Endothelial cell (in vitro differentiated cells): ENCODE data around the gene AHRR. TPM values are rescaled to one million over a fixed set of nuclear protein-coding genes. Genes with fewer than 3 reads are reported as not detected.

Experiments used
- DNase-seq: peaks from one replicate; pipeline ENCODE4 v3.0.0; 2021; ENCODE audit warnings: low spot score
- H3K27ac Mint-ChIP-seq: one replicate; pipeline ENCODE4 v1.8.0; 2021; ENCODE audit warnings: mixed read lengths, inconsistent platforms; ENCODE audit not compliant: unreplicated experiment
- H3K27me3 Mint-ChIP-seq: one replicate; pipeline ENCODE4 v1.8.0; 2021; ENCODE audit warnings: mild to moderate bottlenecking, moderate library complexity, mixed read lengths, inconsistent platforms; ENCODE audit not compliant: unreplicated experiment
- H3K36me3 Mint-ChIP-seq: one replicate; pipeline ENCODE4 v1.8.0; 2021; ENCODE audit warnings: mild to moderate bottlenecking, low read depth, mixed read lengths, inconsistent platforms; ENCODE audit not compliant: unreplicated experiment
- H3K4me1 Mint-ChIP-seq: one replicate; pipeline ENCODE4 v1.8.0; 2021; ENCODE audit warnings: mild to moderate bottlenecking, mixed read lengths, inconsistent platforms; ENCODE audit not compliant: unreplicated experiment
- H3K4me3 Mint-ChIP-seq: one replicate; pipeline ENCODE4 v1.8.0; 2021; ENCODE audit warnings: mild to moderate bottlenecking, mixed read lengths, inconsistent platforms; ENCODE audit not compliant: unreplicated experiment
- H3K9me3 Mint-ChIP-seq: one replicate; pipeline ENCODE4 v1.8.0; 2021; ENCODE audit warnings: mixed read lengths, inconsistent platforms; ENCODE audit not compliant: unreplicated experiment
- total RNA-seq: library from RNA; stranded (reverse); fragmentation: NEBNext Ultra II Directional; extraction: Animal tissue kit (Norgen Biotek cat#: 25700); gene quantifications from one replicate; pipeline ENCODE4 v1.2.1, GENCODE V29; 2021; ENCODE audit not compliant: unreplicated experiment
- TF ChIP-seq, protein P1 (sequence below): fragments of 200-600 bp; sonication (generic); IDR thresholded peaks from one replicate; pipeline ENCODE4 v1.5.0; 2021; ENCODE audit warnings: antibody characterized with exemption; ENCODE audit not compliant: unreplicated experiment

Gene AHRR
- total RNA-seq, 1 donor from 2014 or later: 8.7 TPM

DNA sequence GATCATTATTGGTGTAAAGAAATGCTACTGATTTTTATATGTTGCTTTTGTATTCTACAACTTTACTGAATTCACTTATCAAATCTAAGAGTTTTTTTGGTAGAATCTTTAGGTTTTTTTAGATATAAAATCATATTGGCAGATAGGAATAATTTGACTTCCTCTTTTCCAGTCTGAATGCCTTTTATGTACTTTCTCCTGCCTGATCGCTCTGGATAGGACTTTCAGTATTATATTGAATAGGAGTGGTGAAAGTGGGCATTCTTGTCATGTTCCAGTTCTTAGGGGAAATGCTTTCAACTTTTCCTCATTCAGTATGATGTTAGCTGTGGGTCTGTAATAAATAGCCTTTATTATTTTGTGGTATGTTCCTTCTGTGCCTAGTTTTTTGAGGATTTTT is 8.3 kb downstream of the AHRR start:
- H3K36me3 Mint-ChIP-seq: no peaks in the 10 kb centered on the region
- TF ChIP-seq, protein P1, sequence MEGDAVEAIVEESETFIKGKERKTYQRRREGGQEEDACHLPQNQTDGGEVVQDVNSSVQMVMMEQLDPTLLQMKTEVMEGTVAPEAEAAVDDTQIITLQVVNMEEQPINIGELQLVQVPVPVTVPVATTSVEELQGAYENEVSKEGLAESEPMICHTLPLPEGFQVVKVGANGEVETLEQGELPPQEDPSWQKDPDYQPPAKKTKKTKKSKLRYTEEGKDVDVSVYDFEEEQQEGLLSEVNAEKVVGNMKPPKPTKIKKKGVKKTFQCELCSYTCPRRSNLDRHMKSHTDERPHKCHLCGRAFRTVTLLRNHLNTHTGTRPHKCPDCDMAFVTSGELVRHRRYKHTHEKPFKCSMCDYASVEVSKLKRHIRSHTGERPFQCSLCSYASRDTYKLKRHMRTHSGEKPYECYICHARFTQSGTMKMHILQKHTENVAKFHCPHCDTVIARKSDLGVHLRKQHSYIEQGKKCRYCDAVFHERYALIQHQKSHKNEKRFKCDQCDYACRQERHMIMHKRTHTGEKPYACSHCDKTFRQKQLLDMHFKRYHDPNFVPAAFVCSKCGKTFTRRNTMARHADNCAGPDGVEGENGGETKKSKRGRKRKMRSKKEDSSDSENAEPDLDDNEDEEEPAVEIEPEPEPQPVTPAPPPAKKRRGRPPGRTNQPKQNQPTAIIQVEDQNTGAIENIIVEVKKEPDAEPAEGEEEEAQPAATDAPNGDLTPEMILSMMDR: no peak
- no peak overlapping the region for H3K4me3 Mint-ChIP-seq
- H3K27me3 Mint-ChIP-seq: peaks cover 7% of the 10 kb centered on the region
- DNase-seq: no peak
- H3K27ac Mint-ChIP-seq: no peak overlapping the region
- no peaks in the 10 kb centered on the region for H3K9me3 Mint-ChIP-seq
- H3K4me1 Mint-ChIP-seq: peaks cover 11% of the 10 kb centered on the region

DNA sequence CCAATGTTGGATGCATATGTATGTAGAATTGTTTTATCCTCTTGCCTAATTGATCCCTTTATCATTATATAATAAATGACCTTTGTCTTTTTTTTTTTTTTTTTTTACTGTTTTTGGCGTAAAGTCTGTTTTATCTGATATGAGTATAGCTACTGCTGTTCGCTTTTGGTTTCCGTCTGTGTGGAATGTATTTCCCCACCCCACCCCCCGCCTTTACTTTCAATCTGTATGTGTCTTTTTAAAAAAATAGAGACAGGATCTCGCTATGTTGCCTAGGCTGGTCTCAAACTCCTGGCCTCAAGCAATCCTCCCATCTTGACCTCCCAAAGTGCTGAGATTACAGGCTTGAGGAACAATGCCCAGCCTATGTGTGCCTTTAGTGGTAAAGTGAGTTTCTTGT is 11.3 kb downstream of the AHRR start:
- Mint-ChIP-seq H3K36me3 (no peaks in the 10 kb centered on the region), H3K27ac (no peak overlapping the region), H3K4me3 (no peak overlapping the region), H3K9me3 (no peaks in the 10 kb centered on the region), H3K4me1 (peaks cover 37% of the 10 kb centered on the region), H3K27me3 (peaks cover 4% of the 10 kb centered on the region)
- TF ChIP-seq, protein P1: no peak
- DNase-seq: no peak

DNA sequence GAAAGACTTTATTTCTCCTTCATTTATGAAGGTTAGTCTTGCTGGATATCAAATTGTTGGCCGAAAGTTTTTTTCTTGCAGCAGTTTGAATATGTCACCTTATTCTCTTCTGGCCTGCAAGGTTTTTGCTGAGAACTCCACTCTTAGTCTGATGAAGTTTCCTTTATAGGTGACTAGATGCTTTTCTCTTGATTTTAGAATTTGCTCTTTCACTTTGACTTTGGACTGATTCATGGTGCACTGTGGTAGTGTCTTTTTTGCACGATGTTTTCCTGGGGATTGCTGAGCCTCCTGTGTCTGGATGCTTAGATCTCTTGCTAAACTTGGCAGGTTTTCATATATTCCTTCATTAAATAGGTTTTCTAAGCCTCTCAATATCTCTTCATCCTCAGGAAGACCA is 12.4 kb downstream of the AHRR start:
- Mint-ChIP-seq H3K9me3 (no peaks in the 10 kb centered on the region), H3K36me3 (no peaks in the 10 kb centered on the region), H3K4me1 (peaks cover 39% of the 10 kb centered on the region), H3K27ac (no peak overlapping the region), H3K27me3 (peaks cover 4% of the 10 kb centered on the region), H3K4me3 (no peak overlapping the region)
- TF ChIP-seq, protein P1: no peak
- DNase-seq: no peak

DNA sequence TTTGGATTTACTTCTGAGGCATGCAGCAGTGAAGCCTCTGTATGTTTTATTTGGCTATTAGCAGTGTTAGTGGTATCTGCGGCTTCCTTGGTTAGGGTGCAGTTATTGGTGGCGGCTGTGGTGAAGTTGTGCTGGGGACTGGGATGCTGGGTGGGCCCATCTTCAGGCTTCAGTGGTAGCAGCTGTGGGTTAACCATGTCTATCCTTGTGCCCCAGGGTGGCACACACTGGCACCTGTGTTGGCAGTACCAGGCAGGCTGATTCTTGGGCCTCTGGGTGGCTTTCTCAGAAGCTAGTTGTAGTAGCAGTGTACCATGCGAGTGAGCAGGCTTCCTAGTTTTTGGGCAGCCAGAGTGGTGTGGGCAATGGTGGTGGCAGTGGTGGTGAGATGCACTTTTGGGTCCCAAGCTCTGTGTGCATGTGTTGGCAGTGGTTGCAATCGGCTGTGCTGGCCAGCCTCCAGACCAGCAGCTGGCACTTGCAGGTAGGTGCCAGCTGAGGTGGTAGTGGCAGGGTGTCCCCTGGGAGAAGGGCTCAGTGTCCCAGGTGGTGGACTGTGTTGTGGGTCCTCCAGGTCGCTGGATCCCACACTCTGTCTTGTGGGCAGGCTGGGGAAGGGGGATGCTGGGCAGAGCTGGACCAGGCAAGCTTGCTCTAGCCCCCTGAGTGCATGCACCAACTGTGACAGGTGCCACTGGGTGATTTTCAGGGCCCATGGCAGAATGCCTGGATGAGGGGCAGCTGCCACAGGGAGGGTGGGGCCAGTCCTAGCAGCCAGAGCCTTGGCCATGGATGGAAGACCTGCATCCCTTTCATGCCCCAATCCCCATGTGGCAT is 13.6 kb downstream of the AHRR start:
- no peak for DNase-seq
- TF ChIP-seq, protein P1: no peak

DNA sequence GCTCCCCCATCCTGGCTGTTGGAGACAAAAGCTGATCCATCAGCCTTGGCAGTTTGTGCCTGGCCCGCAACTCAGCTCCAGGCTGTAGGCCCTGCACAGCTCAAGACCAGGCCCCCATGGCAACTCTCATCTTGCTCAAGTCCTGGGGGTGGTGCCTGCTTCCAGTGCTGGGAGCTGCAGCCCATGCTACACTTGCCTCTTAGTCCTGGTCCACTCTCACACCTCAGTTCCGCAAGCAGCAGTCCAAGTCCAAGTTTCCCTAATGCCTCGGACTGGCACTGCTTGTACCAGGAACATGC is 14.2 kb downstream of the AHRR start:
- H3K27ac Mint-ChIP-seq: peak overlapping the region; percentile 27
- H3K27me3 Mint-ChIP-seq: peaks cover 3% of the 10 kb centered on the region
- H3K36me3 Mint-ChIP-seq: no peaks in the 10 kb centered on the region
- DNase-seq: no peak
- no peak overlapping the region for H3K4me3 Mint-ChIP-seq
- H3K4me1 Mint-ChIP-seq: peaks cover 39% of the 10 kb centered on the region
- TF ChIP-seq, protein P1: no peak
- H3K9me3 Mint-ChIP-seq: no peaks in the 10 kb centered on the region

More for the DNA sequence above, 13.6 kb downstream of the AHRR start:
- H3K36me3 Mint-ChIP-seq: no peaks in the 10 kb centered on the region
- H3K27ac Mint-ChIP-seq: no peak overlapping the region
- peaks cover 39% of the 10 kb centered on the region for H3K4me1 Mint-ChIP-seq
- H3K9me3 Mint-ChIP-seq: no peaks in the 10 kb centered on the region
- H3K27me3 Mint-ChIP-seq: peaks cover 3% of the 10 kb centered on the region
- no peak overlapping the region for H3K4me3 Mint-ChIP-seq
